Activated T-helper 2 cell treated with anti-CD3 and anti-CD28 coated beads, Interferon-gamma antibody, Interleukin-2, Interleukin-4, amounts not matched to agents 10 μg/mL and 5 μg/mL and 100 μg/mL, durations not matched to agents 14 hours and 24 hours and 36 hours (primary cell): ENCODE measurements around the gene MED23. TPM values are rescaled to one million over a fixed set of nuclear protein-coding genes. Genes with fewer than 3 reads are reported as not detected.

Experiments used
- DNase-seq: peaks from one replicate; pipeline ENCODE4 v3.0.0; 2021; ENCODE audit warnings: low spot score
- H3K27ac Mint-ChIP-seq: one replicate; pipeline ENCODE4 v1.8.0; 2021; ENCODE audit warnings: mixed read lengths
- H3K27me3 Mint-ChIP-seq: one replicate; pipeline ENCODE4 v1.8.0; 2021; ENCODE audit warnings: low read depth, mixed read lengths
- H3K36me3 Mint-ChIP-seq: one replicate; pipeline ENCODE4 v1.8.0; 2021; ENCODE audit warnings: low read depth, mixed read lengths
- H3K4me1 Mint-ChIP-seq: one replicate; pipeline ENCODE4 v1.8.0; 2021; ENCODE audit warnings: low read depth, mixed read lengths
- H3K4me3 Mint-ChIP-seq: one replicate; pipeline ENCODE4 v1.8.0; 2021; ENCODE audit warnings: low read depth, mild to moderate bottlenecking, moderate library complexity, mixed read lengths
- H3K9me3 Mint-ChIP-seq: one replicate; pipeline ENCODE4 v1.8.0; 2021; ENCODE audit warnings: mixed read lengths
- intact Hi-C: fragments of 100-400 bp; cut with micrococcal nuclease; formaldehyde crosslinking; loops from one replicate; pipeline ENCODE4 v1.15.1; 2023
- total RNA-seq: library from RNA; stranded (reverse); gene quantifications from 2 replicates; pipeline ENCODE4 v1.2.3, GENCODE V29; 2022

MED23 gene
- total RNA-seq, 1 donor from 2014 or later = 40.4 TPM

GRCh38 chr6:131636880-131637792 is 9.1 kb upstream of the MED23 start, which contains the start of gene ENPP3:
ENPP3 (plus strand) TSS chr6:131637302; CDS start chr6:131637385, 83 bp downstream.
- Mint-ChIP-seq H3K27ac (peak within 1 kb of the TSS; percentile 54), H3K27me3 (no peaks in the 10 kb centered on the region), H3K4me3 (peak within 1 kb of the TSS; percentile 84)

DNA sequence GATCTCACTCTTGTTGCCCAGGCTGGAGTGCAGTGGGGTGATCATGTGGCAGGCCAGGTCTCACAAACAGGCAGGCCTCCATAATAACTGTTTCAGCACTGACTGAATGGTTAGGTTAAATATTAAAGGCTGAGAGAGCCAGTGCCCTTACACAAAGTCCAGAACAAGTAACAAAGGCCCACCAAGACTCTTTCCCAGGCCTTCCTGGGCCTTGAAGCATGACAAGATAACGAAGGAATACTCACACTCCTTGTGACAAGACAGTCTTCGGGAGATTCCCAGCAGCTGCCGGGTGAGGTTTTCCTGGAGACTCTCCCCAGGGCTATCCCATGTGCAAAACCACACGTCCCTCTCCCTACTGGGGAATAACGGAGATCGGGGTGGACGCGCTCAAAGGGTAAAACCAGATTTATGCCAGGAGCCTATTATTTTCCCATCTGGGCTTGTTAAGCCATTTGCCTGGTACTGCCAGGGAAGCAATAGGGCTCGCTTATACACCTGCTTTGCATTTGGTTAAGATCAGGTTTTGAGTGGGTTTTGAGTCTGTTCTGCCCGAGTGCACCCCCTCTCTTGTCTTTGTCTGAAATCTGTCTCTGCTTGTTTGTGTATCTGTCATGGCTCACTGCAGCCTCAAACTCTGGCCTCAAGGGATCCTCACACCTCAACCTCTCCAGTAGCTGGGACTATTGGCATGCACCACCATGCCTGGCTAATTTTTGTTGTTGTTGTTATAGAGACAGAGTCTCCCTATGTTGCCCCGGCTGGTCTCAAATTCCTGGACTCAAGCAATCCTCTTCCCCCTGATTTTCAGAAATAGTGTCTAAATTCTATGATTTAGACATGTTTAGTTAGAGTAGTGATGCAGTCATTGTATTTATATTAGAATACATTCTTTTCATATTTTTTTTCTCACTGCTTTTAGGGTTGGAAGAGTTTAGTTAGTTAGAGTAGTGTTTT is 7.6 kb upstream of the MED23 start:
- Mint-ChIP-seq H3K36me3 (peaks cover 16% of the 10 kb centered on the region), H3K27me3 (no peaks in the 10 kb centered on the region), H3K27ac (no peak overlapping the region), H3K4me3 (no peak overlapping the region), H3K9me3 (no peaks in the 10 kb centered on the region), H3K4me1 (peaks cover 14% of the 10 kb centered on the region)
- intact Hi-C loops = no loop called here
- no peak for DNase-seq

More at GRCh38 chr6:131636880-131637792, 9.1 kb upstream of the MED23 start, which contains the start of gene ENPP3:
- H3K4me1 Mint-ChIP-seq = peaks cover 20% of the 10 kb centered on the region
- DNase-seq = no peak
- H3K9me3 Mint-ChIP-seq = peaks cover 4% of the 10 kb centered on the region
- intact Hi-C loops = no loop called here
- peaks cover 25% of the 10 kb centered on the region for H3K36me3 Mint-ChIP-seq

- Mint-ChIP-seq H3K9me3 (no peaks in the 10 kb centered on the region), H3K36me3 (peaks cover 14% of the 10 kb centered on the region), H3K4me1 (peaks cover 20% of the 10 kb centered on the region), H3K27ac (peak overlapping the region; percentile 13), H3K27me3 (no peaks in the 10 kb centered on the region), H3K4me3 (no peak overlapping the region)
- intact Hi-C loops = no loop called here
- no peak for DNase-seq
Measured at GRCh38 chr6:131631625-131632289, 3.7 kb upstream of the MED23 start.

DNA sequence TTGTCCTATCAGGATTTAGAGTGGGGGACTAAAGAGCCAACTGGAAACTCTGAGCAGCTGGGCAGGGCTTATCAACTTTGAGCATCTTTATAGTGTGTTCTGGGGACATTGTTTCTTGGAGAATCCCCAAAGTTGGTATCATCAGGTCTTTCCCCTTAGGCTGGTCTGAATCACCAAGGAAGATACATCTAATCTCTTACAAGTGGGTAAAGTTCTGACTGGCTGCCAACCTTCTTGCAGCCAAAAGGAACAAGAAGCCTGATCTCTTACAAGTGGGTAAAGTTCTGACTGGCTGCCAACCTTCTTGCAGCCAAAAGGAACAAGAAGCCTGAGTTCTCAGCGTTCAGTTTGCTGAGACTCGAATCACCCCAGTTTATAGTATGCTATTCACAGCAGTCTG is 1.6 kb upstream of the MED23 start:
- H3K27me3 Mint-ChIP-seq = no peaks in the 10 kb centered on the region
- no peak for DNase-seq
- H3K9me3 Mint-ChIP-seq = no peaks in the 10 kb centered on the region
- intact Hi-C loops = loop anchor here (1.0 to 5.0 kb wide), 6 partner anchors 11 to 742 kb away; partner anchors contain the start of gene ENPP1
- peaks cover 20% of the 10 kb centered on the region for H3K36me3 Mint-ChIP-seq
- H3K27ac Mint-ChIP-seq = peak overlapping the region; percentile 81
- H3K4me1 Mint-ChIP-seq = peaks cover 21% of the 10 kb centered on the region
- H3K4me3 Mint-ChIP-seq = peak overlapping the region; percentile 97

GRCh38 chr6:131628726-131629125 is 684 bp upstream of the MED23 start:
- peaks cover 21% of the 10 kb centered on the region for H3K4me1 Mint-ChIP-seq

GRCh38 chr6:131615275-131615674 is 12.8 kb downstream of the MED23 start:
- Mint-ChIP-seq H3K9me3 (no peaks in the 10 kb centered on the region), H3K27me3 (no peaks in the 10 kb centered on the region), H3K4me1 (peaks cover 17% of the 10 kb centered on the region), H3K4me3 (no peak overlapping the region), H3K36me3 (peaks cover 65% of the 10 kb centered on the region), H3K27ac (no peak overlapping the region)
- intact Hi-C loops = no loop called here
- no peak for DNase-seq

More at GRCh38 chr6:131628726-131629125, 684 bp upstream of the MED23 start:
- H3K27me3 Mint-ChIP-seq = no peaks in the 10 kb centered on the region
- peak overlapping the region; percentile 81 for H3K27ac Mint-ChIP-seq
- peaks cover 26% of the 10 kb centered on the region for H3K36me3 Mint-ChIP-seq
- intact Hi-C loops = loop anchor here (1.0 to 5.0 kb wide), 10 partner anchors 12 to 1186 kb away; partner anchors contain the start of genes ENPP1 and RPS12
- no peaks in the 10 kb centered on the region for H3K9me3 Mint-ChIP-seq
- H3K4me3 Mint-ChIP-seq = peak overlapping the region; percentile 97
- no peak for DNase-seq

- Mint-ChIP-seq H3K9me3 (no peaks in the 10 kb centered on the region), H3K4me1 (peaks cover 14% of the 10 kb centered on the region), H3K36me3 (peaks cover 66% of the 10 kb centered on the region), H3K4me3 (no peak overlapping the region), H3K27me3 (no peaks in the 10 kb centered on the region), H3K27ac (no peak overlapping the region)
- DNase-seq = no peak
- intact Hi-C loops = loop anchor here (1.0 kb wide), 1 partner anchor 15 kb away; the partner anchor contains the start of gene MED23
Measured at GRCh38 chr6:131613296-131613925, 14.6 kb downstream of the MED23 start.

DNA sequence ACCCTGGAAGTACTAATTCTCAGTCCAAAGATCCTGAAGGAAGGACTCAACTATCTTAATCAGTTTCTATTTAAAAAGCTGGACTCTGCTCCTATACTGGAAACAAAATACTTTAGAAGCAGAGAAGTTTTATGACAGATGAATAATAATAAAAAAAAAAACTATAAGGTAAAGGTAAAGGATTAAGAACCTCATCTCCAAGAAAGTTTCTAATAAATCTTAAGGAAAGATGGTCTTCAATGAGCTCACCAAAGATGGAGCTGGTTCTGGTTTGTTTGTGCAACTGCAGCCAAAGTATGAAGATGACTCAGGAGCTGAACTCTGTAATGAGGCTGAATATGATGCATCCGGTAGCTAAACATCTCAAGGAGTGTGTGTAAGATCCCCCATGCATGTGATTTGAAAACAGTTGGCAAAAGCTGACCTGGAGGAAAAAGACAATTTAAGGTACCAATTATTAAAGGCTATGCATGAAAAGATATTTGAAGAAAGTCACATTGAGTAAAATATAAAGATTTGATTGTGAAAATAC is 25.2 kb downstream of the MED23 start:
- Mint-ChIP-seq H3K4me1 (no peaks in the 10 kb centered on the region), H3K27ac (no peak overlapping the region)
- intact Hi-C loops = no loop called here

DNA sequence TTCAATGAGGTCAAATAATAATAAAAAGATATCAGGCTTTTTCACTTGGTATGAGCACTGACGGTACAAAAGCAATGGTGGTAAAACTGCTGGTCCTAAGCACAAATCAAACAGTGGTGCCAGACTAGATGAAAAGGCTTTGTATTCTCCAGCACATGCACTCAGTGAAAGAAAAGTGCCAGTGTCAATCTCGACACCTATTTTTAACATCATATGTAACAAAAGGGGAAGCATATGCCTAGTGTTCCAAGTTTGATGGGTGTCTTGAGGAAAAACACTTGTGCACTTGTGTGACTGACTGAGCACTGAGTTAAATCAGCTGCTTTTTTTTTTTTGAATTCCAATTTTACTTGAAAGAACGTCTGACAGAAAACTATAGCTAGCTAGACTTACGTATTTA is 27.3 kb downstream of the MED23 start:
- intact Hi-C loops = no loop called here
- Mint-ChIP-seq H3K4me3 (no peak overlapping the region), H3K9me3 (no peaks in the 10 kb centered on the region), H3K36me3 (peaks cover 69% of the 10 kb centered on the region), H3K4me1 (no peaks in the 10 kb centered on the region), H3K27me3 (no peaks in the 10 kb centered on the region), H3K27ac (no peak overlapping the region)
- no peak for DNase-seq

More for the DNA sequence above, 25.2 kb downstream of the MED23 start:
- Mint-ChIP-seq H3K4me3 (no peak overlapping the region), H3K9me3 (no peaks in the 10 kb centered on the region), H3K27me3 (no peaks in the 10 kb centered on the region), H3K36me3 (peaks cover 67% of the 10 kb centered on the region)
- no peak for DNase-seq

- Mint-ChIP-seq H3K9me3 (no peaks in the 10 kb centered on the region), H3K4me3 (no peak overlapping the region), H3K27ac (no peak overlapping the region), H3K27me3 (no peaks in the 10 kb centered on the region), H3K36me3 (peaks cover 73% of the 10 kb centered on the region), H3K4me1 (no peaks in the 10 kb centered on the region)
- intact Hi-C loops = no loop called here
- no peak for DNase-seq
Measured at GRCh38 chr6:131597446-131597845, 30.6 kb downstream of the MED23 start.

DNA sequence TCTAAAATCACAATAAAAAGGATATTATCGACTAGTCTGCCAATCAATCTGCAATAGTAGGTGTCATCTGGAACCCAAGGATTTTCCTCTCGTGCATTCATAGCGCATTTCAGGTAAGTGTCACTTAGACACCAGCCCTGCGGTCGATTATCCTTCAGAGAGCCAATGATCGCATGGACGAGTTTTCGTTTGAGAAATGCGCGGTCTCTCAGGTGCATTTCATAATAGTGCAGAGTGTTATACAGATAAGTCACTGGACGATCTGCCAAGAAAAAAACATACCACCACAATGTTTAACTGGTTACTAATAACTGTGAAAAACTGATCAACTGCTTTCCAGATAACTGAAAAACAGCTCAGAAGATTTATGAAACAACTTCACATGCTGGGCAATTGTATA is 34.0 kb downstream of the MED23 start:
- no peak for DNase-seq
- H3K27ac Mint-ChIP-seq = no peak overlapping the region
- intact Hi-C loops = no loop called here
- no peaks in the 10 kb centered on the region for H3K27me3 Mint-ChIP-seq
- H3K36me3 Mint-ChIP-seq = peaks cover 71% of the 10 kb centered on the region
- H3K4me1 Mint-ChIP-seq = peaks cover 3% of the 10 kb centered on the region
- no peak overlapping the region for H3K4me3 Mint-ChIP-seq
- H3K9me3 Mint-ChIP-seq = no peaks in the 10 kb centered on the region
